NB4 (cell line): ENCODE measurements around the gene EIF4G3.
"Not testable (repeated sequence)": the region's sequence is repeated elsewhere in the genome, so short reads cannot be mapped to it uniquely, and the experiment has no call there.

Source experiments
- DNase-seq: peaks from one replicate; pipeline ENCODE4 v3.0.0; 2010; ENCODE audit warnings: low read depth
- H3K4me3 ChIP-seq: one replicate; pipeline ENCODE4 v1.5.1; 2011; ENCODE audit warnings: mild to moderate bottlenecking, low read depth, low read length, moderate library complexity
- MYC ChIP-seq: IDR thresholded peaks from 2 replicates; pipeline ENCODE4 v1.6.1; 2011; ENCODE audit warnings: low read depth, low read length
- POLR2A ChIP-seq: IDR thresholded peaks from 2 replicates; pipeline ENCODE4 v1.6.1; 2011; ENCODE audit warnings: mild to moderate bottlenecking; ENCODE audit not compliant: insufficient read length; ENCODE audit errors: extremely low read depth
- TF ChIP-seq, protein P1 (sequence below): IDR thresholded peaks from one replicate; pipeline ENCODE4 v1.5.1; 2012; ENCODE audit warnings: low read depth, low read length
- TF ChIP-seq, protein P2 (sequence below): IDR thresholded peaks from 2 replicates; pipeline ENCODE4 v1.6.1; 2011; ENCODE audit warnings: low read depth, low read length

The EIF4G3 gene

DNA sequence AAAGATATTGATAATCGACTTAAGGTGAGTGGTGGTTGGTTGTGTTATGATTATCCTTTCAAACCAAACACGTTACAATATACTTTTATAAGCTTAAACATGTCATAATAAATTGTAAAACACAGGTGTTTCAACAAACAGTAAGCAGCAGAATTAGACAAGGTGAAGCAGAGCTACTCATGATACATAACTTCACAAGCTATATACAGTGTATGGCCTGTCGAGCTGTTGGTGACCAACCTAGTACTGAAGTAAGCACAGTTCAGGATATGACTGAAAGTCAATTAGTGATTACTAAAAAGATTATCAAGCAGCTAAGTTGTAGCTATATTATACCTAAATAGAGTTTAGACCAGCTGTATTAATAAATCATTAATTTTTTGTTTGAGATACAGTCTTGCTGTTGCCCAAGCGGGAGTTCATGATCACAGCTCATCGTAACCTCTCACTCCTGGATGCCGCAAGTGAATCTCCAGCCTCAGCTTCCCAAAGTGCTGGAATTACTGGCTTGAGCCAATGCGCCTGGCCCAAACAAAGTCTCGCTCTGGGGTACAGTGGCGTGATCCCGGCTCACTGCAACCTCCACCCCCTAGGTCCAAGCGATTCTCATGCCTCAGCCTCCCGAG is 148.1 kb downstream of the EIF4G3 start:
- no peak overlapping the region for H3K4me3 ChIP-seq
- no peak for DNase-seq
- no peak for TF ChIP-seq POLR2A

DNA sequence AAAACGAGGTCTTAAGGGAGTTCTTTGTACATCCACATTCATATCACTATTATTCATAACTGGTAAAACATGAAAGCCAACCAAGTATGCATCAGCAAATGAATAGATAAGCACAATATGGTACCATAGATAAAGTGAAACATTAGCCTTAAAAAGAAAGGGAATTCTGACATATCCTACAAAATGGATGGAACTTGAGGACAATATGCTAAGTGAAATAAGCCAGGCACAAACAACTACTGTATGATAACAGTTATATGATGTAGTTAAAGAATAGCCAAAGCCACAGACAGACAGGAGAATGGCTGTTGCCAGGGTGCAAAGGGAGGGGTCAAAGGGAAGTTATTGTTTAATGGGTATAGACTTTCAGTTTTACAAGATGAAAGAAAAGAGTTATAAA is 148.9 kb downstream of the EIF4G3 start:
- H3K4me3 ChIP-seq = no peak overlapping the region
- no peak for DNase-seq
- TF ChIP-seq POLR2A (no peak), MYC (no peak)
- TF ChIP-seq, protein P1, sequence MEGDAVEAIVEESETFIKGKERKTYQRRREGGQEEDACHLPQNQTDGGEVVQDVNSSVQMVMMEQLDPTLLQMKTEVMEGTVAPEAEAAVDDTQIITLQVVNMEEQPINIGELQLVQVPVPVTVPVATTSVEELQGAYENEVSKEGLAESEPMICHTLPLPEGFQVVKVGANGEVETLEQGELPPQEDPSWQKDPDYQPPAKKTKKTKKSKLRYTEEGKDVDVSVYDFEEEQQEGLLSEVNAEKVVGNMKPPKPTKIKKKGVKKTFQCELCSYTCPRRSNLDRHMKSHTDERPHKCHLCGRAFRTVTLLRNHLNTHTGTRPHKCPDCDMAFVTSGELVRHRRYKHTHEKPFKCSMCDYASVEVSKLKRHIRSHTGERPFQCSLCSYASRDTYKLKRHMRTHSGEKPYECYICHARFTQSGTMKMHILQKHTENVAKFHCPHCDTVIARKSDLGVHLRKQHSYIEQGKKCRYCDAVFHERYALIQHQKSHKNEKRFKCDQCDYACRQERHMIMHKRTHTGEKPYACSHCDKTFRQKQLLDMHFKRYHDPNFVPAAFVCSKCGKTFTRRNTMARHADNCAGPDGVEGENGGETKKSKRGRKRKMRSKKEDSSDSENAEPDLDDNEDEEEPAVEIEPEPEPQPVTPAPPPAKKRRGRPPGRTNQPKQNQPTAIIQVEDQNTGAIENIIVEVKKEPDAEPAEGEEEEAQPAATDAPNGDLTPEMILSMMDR = no peak
- TF ChIP-seq, protein P2, sequence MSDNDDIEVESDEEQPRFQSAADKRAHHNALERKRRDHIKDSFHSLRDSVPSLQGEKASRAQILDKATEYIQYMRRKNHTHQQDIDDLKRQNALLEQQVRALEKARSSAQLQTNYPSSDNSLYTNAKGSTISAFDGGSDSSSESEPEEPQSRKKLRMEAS = no peak

DNA sequence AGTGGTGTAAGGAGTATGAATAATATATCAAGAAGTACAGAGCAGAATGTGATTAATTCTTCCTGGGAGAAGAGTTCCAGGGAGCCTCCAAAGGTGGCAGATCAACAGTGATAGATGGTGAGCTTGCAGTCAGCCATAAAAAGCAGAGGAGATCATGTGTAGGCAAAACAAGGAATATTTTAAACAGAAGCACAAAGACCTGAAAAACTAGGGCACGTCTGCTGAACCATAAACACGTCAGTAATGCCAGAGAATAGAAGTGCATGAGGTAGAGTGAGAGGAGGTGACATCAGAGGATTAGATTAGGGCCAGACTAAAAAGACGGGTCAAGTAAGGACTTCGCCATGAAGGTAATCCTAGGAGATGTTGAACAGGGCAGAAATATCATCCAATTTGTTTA is 151.8 kb downstream of the EIF4G3 start:
- DNase-seq = no peak
- no peak overlapping the region for H3K4me3 ChIP-seq
- TF ChIP-seq, protein P2 = no peak
- no peak for TF ChIP-seq MYC
- TF ChIP-seq, protein P1 = no peak
- TF ChIP-seq POLR2A = no peak

DNA sequence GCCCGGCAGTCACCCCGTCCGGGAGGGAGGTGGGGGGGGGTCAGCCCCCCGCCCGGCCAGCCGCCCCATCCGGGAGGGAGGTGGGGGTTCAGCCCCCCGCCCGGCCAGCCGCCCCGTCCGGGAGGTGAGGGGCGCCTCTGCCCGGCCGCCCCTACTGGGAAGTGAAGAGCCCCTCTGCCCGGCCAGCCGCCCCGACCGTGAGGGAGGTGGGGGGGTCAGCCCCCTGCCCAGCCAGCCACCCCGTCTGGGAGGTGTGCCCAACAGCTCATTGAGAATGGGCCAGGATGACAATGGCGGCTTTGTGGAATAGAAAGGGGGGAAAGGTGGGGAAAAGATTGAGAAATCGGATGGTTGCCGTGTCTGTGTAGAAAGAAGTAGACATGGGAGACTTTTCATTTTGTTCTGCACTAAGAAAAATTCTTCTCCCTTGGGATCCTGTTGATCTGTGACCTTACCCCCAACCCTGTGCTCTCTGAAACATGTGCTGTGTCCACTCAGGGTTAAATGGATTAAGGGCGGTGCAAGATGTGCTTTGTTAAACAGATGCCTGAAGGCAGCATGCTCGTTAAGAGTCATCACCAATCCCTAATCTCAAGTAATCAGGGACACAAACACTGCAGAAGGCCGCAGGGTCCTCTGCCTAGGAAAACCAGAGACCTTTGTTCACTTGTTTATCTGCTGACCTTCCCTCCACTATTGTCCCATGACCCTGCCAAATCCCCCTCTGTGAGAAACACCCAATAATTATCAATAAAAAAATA is 152.4 kb downstream of the EIF4G3 start:
- not testable (repeated sequence) for H3K4me3 ChIP-seq, DNase-seq

DNA sequence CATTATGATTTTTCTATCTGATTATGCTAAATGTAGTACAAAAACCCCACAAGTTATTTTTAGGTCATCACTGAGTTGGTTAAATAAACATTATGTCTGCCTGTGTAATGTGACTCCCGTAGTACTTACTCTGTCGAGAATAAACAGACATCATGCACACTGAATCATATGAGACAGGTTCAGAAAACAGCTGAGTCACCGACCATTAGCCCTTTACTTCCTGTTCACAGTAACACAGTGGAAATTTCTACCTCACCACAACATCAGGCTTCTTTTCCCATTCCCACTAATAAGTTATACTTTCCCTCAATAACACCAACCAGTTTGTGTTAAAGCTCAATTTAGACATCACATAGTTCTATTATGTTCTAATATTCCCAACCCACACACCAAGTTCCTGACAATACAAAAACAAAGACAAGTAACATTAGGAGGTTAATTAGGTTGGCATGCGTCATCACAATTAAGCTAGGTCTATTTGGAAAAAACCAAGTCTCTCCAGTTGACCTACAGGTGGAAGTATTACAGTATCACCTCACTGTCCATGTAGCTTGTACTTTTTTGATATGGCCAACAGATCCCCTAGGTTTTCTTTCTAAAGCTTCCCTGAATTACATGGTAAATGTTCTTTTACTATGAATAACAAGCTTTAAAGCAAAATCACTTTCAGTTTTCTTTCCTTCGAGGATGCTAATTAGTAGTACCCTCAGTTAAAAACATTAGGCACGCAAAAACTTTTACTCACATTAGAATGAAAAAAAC is 154.2 kb downstream of the EIF4G3 start:
- TF ChIP-seq MYC (peak; percentile 73), POLR2A (no peak)
- TF ChIP-seq, protein P2 = peak; percentile 68
- TF ChIP-seq, protein P1 = no peak
- peak; percentile 88 for DNase-seq
- no peak overlapping the region for H3K4me3 ChIP-seq

DNA sequence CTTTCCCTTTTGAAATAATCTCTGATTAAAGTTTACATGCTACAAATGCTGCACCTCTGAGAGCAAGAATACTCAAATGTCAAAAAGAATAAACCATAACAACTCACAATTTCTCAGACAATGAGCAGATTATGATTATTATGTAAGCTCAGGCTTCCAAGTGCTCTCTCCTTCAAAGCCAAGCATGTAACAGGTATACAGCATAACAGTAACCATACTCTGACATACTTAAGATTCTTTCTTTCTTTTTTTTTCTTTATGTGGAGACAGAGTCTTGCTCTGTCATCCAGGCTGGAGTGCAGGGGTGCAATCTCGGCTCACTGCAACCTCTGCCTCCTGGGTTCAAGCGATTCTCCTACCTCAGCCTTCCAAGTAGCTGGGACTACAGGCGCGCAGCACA is 155.4 kb downstream of the EIF4G3 start:
- no peak overlapping the region for H3K4me3 ChIP-seq
- TF ChIP-seq, protein P1 = no peak
- no peak for TF ChIP-seq POLR2A
- TF ChIP-seq MYC = no peak
- TF ChIP-seq, protein P2 = no peak
- no peak for DNase-seq
